SHP77 treated with DMSO at 0.1 percent for 48 hours (cell line): ENCODE results near the gene SELENOV.

Experiments
- DNase-seq: peaks from one replicate; lab custom pipeline; 2025; lab: John Stamatoyannopoulos, UW

SELENOV gene

GRCh38 chr19:39494661-39495060, 20.3 kb upstream of the SELENOV start:
- no peak for DNase-seq

GRCh38 chr19:39496063-39496462, 18.9 kb upstream of the SELENOV start:
- DNase-seq = no peak

GRCh38 chr19:39497701-39497995, 17.3 kb upstream of the SELENOV start:
- DNase-seq = no peak

- peak; percentile 94 for DNase-seq
These were observed 16.7 kb upstream of the SELENOV start for GRCh38 chr19:39497996-39498797.

DNA sequence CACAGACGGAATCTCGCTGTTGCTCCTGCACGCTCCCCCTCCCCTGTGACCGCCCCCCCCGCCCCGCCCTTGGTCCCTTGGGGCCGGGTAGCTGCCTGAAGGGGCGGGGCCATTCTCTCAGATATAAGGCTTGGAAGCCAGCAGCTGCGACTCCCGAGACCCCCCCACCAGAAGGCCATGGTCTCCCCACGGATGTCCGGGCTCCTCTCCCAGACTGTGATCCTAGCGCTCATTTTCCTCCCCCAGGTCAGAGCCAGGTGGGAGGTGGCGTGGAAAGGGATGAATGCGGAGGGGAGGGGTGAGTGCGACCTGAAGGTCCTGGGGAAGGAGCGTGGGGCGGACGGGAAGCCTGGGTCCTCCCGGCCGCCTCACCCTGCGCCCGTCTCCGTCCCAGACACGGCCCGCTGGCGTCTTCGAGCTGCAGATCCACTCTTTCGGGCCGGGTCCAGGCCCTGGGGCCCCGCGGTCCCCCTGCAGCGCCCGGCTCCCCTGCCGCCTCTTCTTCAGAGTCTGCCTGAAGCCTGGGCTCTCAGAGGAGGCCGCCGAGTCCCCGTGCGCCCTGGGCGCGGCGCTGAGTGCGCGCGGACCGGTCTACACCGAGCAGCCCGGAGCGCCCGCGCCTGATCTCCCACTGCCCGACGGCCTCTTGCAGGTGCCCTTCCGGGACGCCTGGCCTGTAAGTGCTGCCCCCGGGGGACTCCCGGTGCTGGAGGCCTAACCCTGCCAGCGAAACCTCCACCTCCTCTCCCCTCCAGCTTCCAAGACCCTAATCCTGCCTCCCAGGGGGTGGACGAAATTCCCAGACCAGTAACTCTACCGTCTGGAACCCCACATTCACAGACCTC, 15.9 kb upstream of the SELENOV start, which contains the start of gene DLL3:
Gene DLL3, plus strand, starts transcription at position 150 of the 845 bp plus-strand sequence. Its CDS starts 28 bp downstream, at position 178.
- peak; percentile 73 for DNase-seq

GRCh38 chr19:39499932-39500331, 15.0 kb upstream of the SELENOV start:
- DNase-seq = no peak

GRCh38 chr19:39500543-39500942, 14.4 kb upstream of the SELENOV start:
- DNase-seq = no peak

GRCh38 chr19:39501340-39501739, 13.6 kb upstream of the SELENOV start:
- no peak for DNase-seq

- no peak for DNase-seq
These were observed 12.1 kb upstream of the SELENOV start for GRCh38 chr19:39502640-39503417.

DNA sequence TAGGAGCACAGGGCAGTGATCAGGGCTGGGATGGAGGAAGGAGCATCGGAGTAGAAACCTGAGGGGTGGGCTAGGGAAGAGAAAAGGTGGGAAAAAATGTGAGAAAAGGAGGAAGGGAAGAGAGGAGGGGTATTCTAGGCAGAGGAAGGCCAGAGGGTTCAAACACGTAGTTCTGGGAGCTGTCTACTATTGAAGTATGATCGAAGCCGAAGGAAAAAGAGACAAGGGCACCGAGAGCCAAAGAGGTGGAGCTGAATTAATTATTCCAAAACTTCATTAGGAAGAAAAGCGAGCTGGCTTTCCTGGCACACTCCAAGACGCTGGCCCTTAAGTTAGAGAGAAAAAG, 8.4 kb upstream of the SELENOV start:
- no peak for DNase-seq

GRCh38 chr19:39506944-39507714, 7.8 kb upstream of the SELENOV start:
- peak; percentile 90 for DNase-seq

DNA sequence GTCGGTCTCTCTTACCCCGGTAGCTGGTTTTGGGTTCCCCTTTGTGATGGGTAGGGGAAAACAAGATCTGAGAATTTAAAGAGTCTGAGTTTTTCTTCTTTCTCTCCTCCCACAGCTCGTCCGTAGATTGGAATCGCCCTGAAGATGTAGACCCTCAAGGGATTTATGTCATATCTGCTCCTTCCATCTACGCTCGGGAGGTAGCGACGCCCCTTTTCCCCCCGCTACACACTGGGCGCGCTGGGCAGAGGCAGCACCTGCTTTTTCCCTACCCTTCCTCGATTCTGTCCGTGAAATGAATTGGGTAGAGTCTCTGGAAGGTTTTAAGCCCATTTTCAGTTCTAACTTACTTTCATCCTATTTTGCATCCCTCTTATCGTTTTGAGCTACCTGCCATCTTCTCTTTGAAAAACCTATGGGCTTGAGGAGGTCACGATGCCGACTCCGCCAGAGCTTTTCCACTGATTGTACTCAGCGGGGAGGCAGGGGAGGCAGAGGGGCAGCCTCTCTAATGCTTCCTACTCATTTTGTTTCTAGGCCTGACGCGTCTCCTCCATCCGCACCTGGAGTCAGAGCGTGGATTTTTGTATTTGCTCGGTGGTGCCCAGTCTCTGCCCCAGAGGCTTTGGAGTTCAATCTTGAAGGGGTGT, 7.1 kb upstream of the SELENOV start:
- peak; percentile 51 for DNase-seq

DNA sequence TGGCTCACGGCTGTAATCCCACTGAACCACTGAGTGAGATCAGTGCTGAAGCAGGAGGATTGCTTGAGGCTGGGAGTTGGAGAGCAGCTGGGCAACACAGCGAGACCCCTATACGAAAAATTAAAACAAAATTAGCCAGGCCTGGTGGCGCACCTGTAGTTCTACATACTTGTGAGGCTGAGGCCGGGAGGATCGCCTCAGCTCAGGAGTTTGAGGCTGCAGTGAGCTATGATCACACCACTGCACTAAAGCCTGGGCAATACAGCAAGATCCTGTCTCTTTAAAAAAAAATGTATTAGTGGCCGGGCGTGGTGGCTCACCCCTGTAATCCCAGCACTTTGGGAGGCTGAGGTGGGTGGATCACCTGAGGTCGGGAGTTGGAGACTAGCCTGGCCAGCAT, 6.3 kb upstream of the SELENOV start:
- DNase-seq = no peak

DNA sequence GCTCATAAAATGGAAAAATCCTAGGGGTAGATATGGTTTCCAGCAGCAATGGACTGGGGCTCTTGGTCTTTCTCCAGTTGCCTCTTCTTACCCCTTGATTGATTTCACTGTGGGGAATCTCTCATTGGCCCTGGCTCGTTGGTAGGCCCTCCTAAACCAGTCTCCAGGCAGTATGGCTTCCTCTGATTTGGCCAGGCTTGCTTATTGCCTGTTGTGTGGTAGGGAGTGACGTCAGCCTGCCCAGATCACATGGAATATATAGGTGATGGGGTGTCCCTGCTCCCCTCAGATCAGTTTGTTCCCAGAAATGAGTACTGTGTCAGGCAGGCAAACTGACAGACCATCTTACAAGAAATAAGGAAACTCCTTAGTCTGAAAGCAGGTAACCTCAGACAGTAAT, 5.7 kb upstream of the SELENOV start:
- DNase-seq = no peak

- DNase-seq = no peak
These were observed 2.0 kb upstream of the SELENOV start for GRCh38 chr19:39512988-39513387.

- DNase-seq = no peak
These were observed 732 bp downstream of the SELENOV start for GRCh38 chr19:39515551-39516191.

DNA sequence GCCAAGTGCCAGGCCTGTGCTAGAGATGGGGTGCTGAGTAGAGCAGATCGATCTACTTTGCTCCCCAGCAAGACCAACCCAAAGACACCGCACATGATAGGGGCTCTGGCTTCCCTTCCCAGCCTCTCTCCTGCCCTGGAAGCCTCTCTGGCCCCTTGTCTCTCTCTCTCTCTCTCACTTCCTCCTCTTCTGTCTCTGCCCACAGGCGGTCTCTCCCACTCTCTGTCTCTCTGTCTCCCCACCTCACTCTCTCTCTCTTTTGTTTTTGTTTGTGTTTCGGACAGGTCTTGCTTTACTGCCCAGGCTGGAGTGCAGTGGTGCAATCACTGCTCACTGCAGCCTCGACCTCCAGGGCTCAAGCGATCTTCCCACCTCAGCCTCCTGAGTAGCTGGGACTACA, 1.3 kb downstream of the SELENOV start:
- DNase-seq = no peak

DNA sequence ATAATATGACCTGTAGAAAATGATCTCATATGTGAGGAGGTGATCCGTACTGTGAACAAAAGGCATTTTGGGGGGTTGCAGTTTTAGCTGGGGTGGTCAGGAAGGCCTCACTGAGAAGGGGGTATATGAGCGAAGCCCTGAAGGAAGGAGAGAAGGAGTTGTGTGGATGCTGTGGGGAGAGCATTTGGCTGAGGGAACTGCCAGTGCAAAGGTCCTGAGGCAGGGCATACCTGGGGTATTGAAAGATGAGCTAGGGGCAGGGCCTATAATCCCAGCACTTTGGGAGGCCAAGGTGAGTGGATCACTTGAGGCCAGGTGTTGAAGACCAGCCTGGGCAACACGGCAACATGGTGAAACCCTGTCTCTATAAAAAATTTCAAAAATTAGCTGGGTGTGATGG, 2.5 kb downstream of the SELENOV start:
- no peak for DNase-seq

DNA sequence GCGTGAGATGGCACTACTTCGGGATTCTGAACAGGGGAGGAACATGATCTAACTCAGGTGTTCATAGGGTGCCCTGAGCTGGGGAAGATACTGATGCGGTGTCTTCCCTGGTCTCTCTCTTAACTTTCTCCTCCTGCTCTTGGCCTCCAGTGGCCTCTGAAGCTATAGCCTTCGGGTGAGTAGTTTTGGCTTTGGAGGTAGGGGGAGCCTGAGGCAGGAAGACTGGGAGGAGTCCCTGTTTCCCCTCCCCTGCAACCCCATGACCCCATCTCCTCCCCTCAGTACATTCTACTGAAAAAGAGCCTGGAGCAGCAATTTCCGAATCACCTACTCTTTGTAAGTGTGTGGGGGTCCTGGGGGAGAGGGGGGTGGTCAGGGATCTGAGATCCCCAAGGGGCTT, 3.5 kb downstream of the SELENOV start:
- no peak for DNase-seq

GRCh38 chr19:39518975-39519374, 4.0 kb downstream of the SELENOV start:
- no peak for DNase-seq
